Progenitor cell of endocrine pancreas (in vitro differentiated cells): ENCODE data around the gene PPRC1. TPM values are rescaled to one million over a fixed set of nuclear protein-coding genes. Genes with fewer than 3 reads are reported as not detected.

ENCODE experiments used
- DNase-seq: peaks from one replicate; pipeline ENCODE4 v3.0.0; 2021; ENCODE audit warnings: low spot score; ENCODE audit not compliant: unreplicated experiment
- H3K27ac Mint-ChIP-seq: 2 replicates; pipeline ENCODE4 v1.8.0; 2021; ENCODE audit warnings: mild to moderate bottlenecking, moderate library complexity, mixed read lengths
- H3K27me3 Mint-ChIP-seq: 2 replicates; pipeline ENCODE4 v1.8.0; 2021; ENCODE audit warnings: mixed read lengths
- H3K36me3 Mint-ChIP-seq: 2 replicates; pipeline ENCODE4 v1.8.0; 2022; ENCODE audit warnings: mixed read lengths; ENCODE audit not compliant: insufficient read depth
- H3K4me1 Mint-ChIP-seq: 2 replicates; pipeline ENCODE4 v1.8.0; 2021; ENCODE audit warnings: low read depth, mixed read lengths
- H3K4me3 Mint-ChIP-seq: 2 replicates; pipeline ENCODE4 v1.8.0; 2021; ENCODE audit warnings: low read depth, mild to moderate bottlenecking, moderate library complexity, mixed read lengths
- H3K9me3 Mint-ChIP-seq: 2 replicates; pipeline ENCODE4 v1.8.0; 2021; ENCODE audit warnings: low read depth, mixed read lengths
- CTCF ChIP-seq: fragments of 200-600 bp; sonication (generic); IDR thresholded peaks from one replicate; pipeline ENCODE4 v1.5.0; 2021; ENCODE audit warnings: antibody characterized with exemption, mild to moderate bottlenecking; ENCODE audit not compliant: unreplicated experiment
- total RNA-seq: library from RNA; stranded (reverse); gene quantifications from 2 replicates; pipeline ENCODE4 v1.2.1, GENCODE V29; 2021

The PPRC1 gene
- total RNA-seq, 1 donor from 2014 or later: 40.1 TPM

GRCh38 chr10:102140913-102141540 is 8.2 kb downstream of the PPRC1 start:
- H3K27me3 Mint-ChIP-seq: no peaks in the 10 kb centered on the region
- no peak overlapping the region for H3K27ac Mint-ChIP-seq

GRCh38 chr10:102141583-102142107 is 8.8 kb downstream of the PPRC1 start:
- no peak for TF ChIP-seq CTCF
- no peak overlapping the region for H3K4me3 Mint-ChIP-seq
- H3K27ac Mint-ChIP-seq: no peak overlapping the region
- H3K27me3 Mint-ChIP-seq: no peaks in the 10 kb centered on the region
- no peaks in the 10 kb centered on the region for H3K9me3 Mint-ChIP-seq
- H3K36me3 Mint-ChIP-seq: peaks cover 23% of the 10 kb centered on the region
- H3K4me1 Mint-ChIP-seq: no peaks in the 10 kb centered on the region
- no peak for DNase-seq

More at GRCh38 chr10:102140913-102141540, 8.2 kb downstream of the PPRC1 start:
- Mint-ChIP-seq H3K4me3 (no peak overlapping the region), H3K36me3 (peaks cover 21% of the 10 kb centered on the region), H3K4me1 (no peaks in the 10 kb centered on the region), H3K9me3 (no peaks in the 10 kb centered on the region)
- no peak for TF ChIP-seq CTCF
- DNase-seq: no peak

GRCh38 chr10:102146971-102147428 is 14.2 kb downstream of the PPRC1 start:
- no peak for DNase-seq
- peaks cover 29% of the 10 kb centered on the region for H3K36me3 Mint-ChIP-seq
- H3K4me3 Mint-ChIP-seq: no peak overlapping the region
- TF ChIP-seq CTCF: no peak
- H3K4me1 Mint-ChIP-seq: peaks cover 6% of the 10 kb centered on the region
- no peaks in the 10 kb centered on the region for H3K27me3 Mint-ChIP-seq
- no peak overlapping the region for H3K27ac Mint-ChIP-seq
- no peaks in the 10 kb centered on the region for H3K9me3 Mint-ChIP-seq

DNA sequence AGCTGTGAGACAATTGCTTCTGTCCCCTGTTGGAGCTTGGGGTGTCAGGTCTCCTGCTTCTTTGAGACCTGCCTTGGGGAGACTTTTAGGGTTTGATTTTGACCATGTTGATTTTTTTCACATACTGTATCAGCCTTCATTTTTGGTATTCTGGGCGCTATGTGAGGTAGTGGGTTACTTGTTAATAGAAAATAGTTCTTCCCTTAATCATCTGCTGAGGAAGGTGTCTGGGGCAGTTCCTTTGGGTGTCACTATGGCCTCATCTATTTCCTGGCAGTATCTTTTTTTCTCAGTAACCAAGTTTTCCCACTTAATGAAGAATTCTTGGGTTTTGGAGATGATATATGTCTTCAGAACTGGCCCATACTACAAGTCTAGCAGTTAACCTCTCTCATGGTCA is 14.7 kb downstream of the PPRC1 start:
- no peak for DNase-seq
- Mint-ChIP-seq H3K4me3 (no peak overlapping the region), H3K4me1 (peaks cover 8% of the 10 kb centered on the region), H3K9me3 (no peaks in the 10 kb centered on the region), H3K27me3 (no peaks in the 10 kb centered on the region), H3K27ac (no peak overlapping the region), H3K36me3 (peaks cover 29% of the 10 kb centered on the region)
- TF ChIP-seq CTCF: no peak

GRCh38 chr10:102148275-102148674 is 15.4 kb downstream of the PPRC1 start:
- Mint-ChIP-seq H3K36me3 (peaks cover 23% of the 10 kb centered on the region), H3K4me1 (peaks cover 14% of the 10 kb centered on the region), H3K27me3 (no peaks in the 10 kb centered on the region), H3K27ac (no peak overlapping the region), H3K9me3 (no peaks in the 10 kb centered on the region), H3K4me3 (no peak overlapping the region)
- DNase-seq: no peak
- TF ChIP-seq CTCF: no peak
